Astrocyte of the cerebellum (primary cell): ENCODE results near the gene MYBPHL.

Experiments used
- DNase-seq: peaks from one replicate; pipeline ENCODE4 v3.0.0-alpha.2; 2011; ENCODE audit warnings: low read depth
- H3K4me3 ChIP-seq: 2 replicates; pipeline ENCODE4 v1.5.1; 2011; ENCODE audit warnings: mild to moderate bottlenecking, low read depth, low read length, moderate library complexity
- in situ Hi-C: cut with HindIII; loops from 2 replicates; pipeline ENCODE4 v1.10.0; 2017; ENCODE audit warnings: low sequenced_read_pairs
- TF ChIP-seq, protein P1 (sequence below): IDR thresholded peaks from 2 replicates; pipeline ENCODE4 v1.5.1; 2012; ENCODE audit warnings: low read length, low read depth, moderate library complexity, mild to moderate bottlenecking; ENCODE audit errors: missing control alignments

MYBPHL gene

DNA sequence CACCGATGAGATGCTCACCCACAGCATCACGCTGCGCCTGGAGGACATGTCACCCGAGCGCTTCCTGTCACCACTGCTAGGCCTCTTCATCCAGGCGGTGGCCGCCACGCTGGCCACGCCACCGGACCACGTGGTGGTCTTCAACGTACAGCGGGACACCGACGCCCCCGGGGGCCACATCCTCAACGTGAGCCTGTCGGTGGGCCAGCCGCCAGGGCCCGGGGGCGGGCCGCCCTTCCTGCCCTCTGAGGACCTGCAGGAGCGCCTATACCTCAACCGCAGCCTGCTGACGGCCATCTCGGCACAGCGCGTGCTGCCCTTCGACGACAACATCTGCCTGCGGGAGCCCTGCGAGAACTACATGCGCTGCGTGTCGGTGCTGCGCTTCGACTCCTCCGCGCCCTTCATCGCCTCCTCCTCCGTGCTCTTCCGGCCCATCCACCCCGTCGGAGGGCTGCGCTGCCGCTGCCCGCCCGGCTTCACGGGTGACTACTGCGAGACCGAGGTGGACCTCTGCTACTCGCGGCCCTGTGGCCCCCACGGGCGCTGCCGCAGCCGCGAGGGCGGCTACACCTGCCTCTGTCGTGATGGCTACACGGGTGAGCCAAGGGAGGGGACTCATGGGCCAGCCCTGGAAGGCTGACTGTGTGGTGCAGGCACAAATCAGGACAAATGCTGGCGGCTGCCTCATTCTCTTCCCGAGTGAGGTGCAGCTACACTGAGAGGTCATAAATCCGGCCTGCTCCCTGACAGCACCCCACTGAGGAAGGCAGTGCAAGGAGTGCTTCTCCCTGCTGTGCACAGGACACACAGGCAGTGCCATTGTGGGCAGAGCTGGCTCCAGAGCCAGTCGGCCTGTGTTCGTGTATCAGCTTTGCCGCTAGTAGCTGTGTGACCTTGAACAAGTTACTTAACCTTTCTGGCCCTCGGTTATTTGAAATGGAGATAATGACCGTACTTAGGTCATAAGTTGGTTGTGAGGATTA lies 48.0 kb downstream of the MYBPHL start:
- TF ChIP-seq, protein P1, sequence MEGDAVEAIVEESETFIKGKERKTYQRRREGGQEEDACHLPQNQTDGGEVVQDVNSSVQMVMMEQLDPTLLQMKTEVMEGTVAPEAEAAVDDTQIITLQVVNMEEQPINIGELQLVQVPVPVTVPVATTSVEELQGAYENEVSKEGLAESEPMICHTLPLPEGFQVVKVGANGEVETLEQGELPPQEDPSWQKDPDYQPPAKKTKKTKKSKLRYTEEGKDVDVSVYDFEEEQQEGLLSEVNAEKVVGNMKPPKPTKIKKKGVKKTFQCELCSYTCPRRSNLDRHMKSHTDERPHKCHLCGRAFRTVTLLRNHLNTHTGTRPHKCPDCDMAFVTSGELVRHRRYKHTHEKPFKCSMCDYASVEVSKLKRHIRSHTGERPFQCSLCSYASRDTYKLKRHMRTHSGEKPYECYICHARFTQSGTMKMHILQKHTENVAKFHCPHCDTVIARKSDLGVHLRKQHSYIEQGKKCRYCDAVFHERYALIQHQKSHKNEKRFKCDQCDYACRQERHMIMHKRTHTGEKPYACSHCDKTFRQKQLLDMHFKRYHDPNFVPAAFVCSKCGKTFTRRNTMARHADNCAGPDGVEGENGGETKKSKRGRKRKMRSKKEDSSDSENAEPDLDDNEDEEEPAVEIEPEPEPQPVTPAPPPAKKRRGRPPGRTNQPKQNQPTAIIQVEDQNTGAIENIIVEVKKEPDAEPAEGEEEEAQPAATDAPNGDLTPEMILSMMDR, result no peak
- DNase-seq, result no peak
- no peak overlapping the region for H3K4me3 ChIP-seq
- in situ Hi-C loops, result no loop called here

DNA sequence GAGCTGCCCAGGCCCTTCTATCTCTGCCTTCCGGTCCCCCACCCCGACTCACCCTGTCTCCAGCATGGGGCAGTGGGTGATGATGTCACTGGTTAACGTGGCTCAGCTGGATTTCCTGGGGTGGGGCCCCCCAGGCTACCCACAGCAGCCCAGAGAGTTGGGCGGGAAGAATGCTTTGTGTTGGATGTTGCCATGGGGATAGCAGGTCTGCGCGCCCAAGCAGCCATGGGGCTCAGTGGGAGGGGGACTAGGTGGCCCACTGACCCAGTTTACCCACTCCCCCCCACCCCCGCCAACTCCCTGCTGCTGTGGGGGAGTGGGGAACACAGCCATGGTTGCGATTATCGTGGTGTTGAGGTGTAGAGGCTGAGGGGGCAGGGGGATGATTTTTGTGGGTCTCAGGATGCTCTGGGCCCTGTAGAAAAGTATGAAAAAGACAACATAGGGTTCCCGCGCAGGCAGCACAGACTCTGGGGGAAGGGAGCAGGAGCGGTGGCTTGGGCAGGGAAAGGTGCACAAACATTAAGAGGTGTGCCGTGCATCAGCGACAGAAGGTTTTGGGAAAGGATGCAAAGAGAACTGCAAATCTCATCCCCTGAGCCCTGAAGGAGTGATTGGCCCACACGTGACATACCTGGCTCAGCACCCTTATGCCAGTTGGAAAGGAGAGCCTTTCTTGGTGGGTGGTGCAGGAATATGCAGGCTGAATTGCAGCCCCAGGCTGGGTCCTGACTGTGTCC lies 49.0 kb downstream of the MYBPHL start:
- in situ Hi-C loops, result no loop called here
- no peak for DNase-seq
- TF ChIP-seq, protein P1, result no peak
- no peak overlapping the region for H3K4me3 ChIP-seq

DNA sequence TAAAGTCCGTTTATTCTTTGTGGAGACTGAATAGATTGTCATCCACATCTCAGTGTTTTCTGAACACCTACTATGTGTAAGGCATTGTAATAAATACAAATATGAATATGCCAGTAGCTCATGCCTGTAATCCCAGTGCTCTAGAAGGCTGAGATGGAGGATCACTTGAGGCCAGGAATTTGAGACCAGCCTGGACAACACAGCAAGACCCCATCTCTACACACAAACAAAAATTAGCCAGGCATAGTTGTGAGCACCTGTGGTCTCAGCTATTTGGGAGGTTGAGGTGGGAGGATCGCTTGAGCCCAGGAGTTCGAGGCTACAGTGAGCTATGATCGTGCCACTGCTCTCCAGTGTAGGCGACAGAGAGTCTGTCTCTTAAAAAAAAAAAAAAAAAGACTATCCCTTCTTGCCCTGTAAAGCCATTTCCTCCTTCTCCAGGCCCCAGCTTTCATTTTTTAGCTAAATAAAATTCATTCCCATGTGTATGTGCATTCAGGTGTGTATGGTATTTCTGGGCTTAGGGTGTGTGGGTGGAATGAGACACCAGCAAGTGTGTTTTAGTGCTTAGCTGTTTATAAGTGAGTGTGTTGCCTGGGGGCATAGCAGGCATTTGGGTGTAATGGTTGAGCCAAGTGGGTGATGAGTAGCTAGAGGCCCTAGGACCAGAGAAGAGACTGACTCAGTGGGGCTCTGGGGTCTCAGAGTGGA lies 49.7 kb downstream of the MYBPHL start:
- DNase-seq, result no peak
- TF ChIP-seq, protein P1, result no peak
- no peak overlapping the region for H3K4me3 ChIP-seq
- in situ Hi-C loops, result no loop called here

DNA sequence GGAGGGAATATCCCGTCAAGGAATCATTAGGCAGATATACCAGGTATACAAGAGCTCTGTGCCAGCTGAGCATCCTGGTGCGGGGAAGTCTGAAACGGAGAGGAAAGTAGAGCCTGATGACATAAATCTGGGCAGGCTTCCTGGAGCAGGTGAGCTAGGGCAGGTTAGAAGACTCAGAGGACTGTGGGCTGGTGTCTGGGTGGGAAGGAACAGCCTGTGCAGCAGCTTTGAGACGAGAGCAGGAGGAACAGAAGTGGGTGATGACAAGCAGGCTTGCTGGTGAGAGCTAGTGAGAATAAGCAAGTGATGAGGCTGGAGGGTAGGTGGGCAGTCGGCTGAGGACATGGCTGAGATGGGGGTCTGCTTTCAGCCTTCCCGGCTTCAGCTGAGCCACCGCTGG lies 50.7 kb downstream of the MYBPHL start:
- H3K4me3 ChIP-seq, result no peak overlapping the region
- in situ Hi-C loops, result no loop called here
- TF ChIP-seq, protein P1, result no peak
- no peak for DNase-seq

DNA sequence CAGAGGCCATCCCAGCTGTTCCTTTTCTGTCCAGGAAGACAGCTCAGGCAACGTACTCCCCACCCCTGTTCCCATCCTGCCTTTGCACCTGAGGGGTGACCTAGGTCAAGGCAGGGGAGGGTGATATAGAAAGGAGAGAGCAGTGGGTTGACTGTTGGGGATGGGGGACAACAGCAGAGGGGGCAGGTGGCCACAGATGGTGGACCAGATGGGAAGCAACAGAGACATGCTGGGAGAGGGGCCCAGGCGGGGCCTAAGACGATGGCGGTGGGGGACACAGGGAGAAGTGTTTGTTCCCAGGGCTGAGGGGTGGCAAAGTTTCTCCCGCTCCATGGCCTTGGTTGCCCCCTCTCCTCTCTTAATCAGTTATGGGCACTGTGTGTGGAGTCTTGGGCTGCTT lies 51.1 kb downstream of the MYBPHL start:
- DNase-seq, result no peak
- in situ Hi-C loops, result no loop called here
- no peak overlapping the region for H3K4me3 ChIP-seq
- TF ChIP-seq, protein P1, result no peak

DNA sequence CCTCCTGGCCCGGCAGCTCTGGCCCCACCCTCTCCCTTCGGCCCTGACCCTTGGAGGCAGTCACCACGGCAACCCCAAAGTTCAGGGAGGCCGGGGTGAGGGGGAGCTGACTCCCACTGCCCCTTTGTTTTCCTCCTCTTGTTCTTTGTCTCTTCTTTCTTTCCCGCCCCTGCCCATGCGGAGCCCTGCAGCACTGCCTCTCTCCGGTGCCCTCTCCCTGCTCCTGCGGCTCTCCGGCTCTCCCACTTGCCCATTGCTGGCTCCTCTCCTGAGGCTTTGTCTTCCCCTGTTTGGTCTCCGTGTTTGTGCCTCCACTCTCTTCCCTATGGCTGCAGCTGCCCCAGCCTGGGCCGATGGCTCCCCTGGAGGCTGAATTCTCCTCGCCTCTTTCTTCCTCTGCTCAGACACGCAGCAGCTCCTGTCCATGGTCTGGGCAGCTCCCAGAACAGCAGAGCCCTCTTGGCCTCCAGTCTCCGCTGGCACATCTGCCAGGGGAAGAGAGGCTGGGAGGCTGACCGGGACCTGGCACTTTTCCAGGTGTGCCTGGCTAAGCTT lies 51.6 kb downstream of the MYBPHL start:
- H3K4me3 ChIP-seq, result no peak overlapping the region
- in situ Hi-C loops, result no loop called here
- DNase-seq, result no peak
- TF ChIP-seq, protein P1, result peak; percentile 54
